ENCODE data around the gene CASK. TPM values are rescaled to one million over a fixed set of nuclear protein-coding genes. Genes with fewer than 3 reads are reported as not detected.

The CASK gene
- total RNA-seq, 1 experiment from 2014 or later: 33.5 TPM

- intact Hi-C loops (cut with micrococcal nuclease; ENCODE audit: unreplicated experiment): no loop called here
- H3K4me1 ChIP-seq (ENCODE audit: control insufficient read depth, insufficient read depth, low read length): no peaks in the 10 kb centered on the region
- ChIA-PET POLR2A (no interaction called here), CTCF (no interaction called here)
- ATAC-seq (no peak), DNase-seq (ENCODE audit: low read depth, low spot score) (no peak)
- no peaks in the 10 kb centered on the region for H3K36me3 ChIP-seq (ENCODE audit: control insufficient read depth, insufficient read depth, low read length)
- H3K4me3 ChIP-seq (ENCODE audit: low read depth in 2 of 2, low read length in 2 of 2): no peak overlapping the region
- no peaks in the 10 kb centered on the region for H3K9me3 ChIP-seq (ENCODE audit: control insufficient read depth, insufficient read depth, low read depth, low read length)
- H3K27me3 ChIP-seq (ENCODE audit: control insufficient read depth, insufficient read depth, low read length): no peaks in the 10 kb centered on the region
- in situ Hi-C loops (cut with HindIII; ENCODE audit: low pct_unique_long_range_greater_than_20kb, low sequenced_read_pairs): no loop called here
- BruUV-seq (replicated peaks): no TSS peak
- TF ChIP-seq REST (IDR thresholded peaks at IDR 0.05; ENCODE audit: insufficient read depth in 1 of 2, low read depth in 2 of 2, low read length in 1 of 2): no peak
- TF ChIP-seq CTCF (IDR thresholded peaks at IDR 0.05): no peak
- no peak for TF ChIP-seq POLR2AphosphoS5 (IDR thresholded peaks at IDR 0.05; ENCODE audit: low read depth, low read length)
- TF ChIP-seq SIN3A (IDR thresholded peaks at IDR 0.05; ENCODE audit: borderline replicate concordance, insufficient read depth, low read depth, low read length): no peak
- no peak for TF ChIP-seq TCF7L2 (IDR thresholded peaks at IDR 0.05; ENCODE audit: low read depth, low read length)
- H3K27ac ChIP-seq (ENCODE audit: low read length): no peak overlapping the region
Measured at GRCh38 chrX:41672643-41673042, 250.7 kb downstream of the CASK start.

GRCh38 chrX:41671082-41671481 lies 252.3 kb downstream of the CASK start:
- TF ChIP-seq SIN3A (IDR thresholded peaks at IDR 0.05; ENCODE audit: borderline replicate concordance, insufficient read depth, low read depth, low read length) (no peak), CTCF (IDR thresholded peaks at IDR 0.05) (no peak), TCF7L2 (IDR thresholded peaks at IDR 0.05; ENCODE audit: low read depth, low read length) (no peak), POLR2AphosphoS5 (IDR thresholded peaks at IDR 0.05; ENCODE audit: low read depth, low read length) (no peak), REST (IDR thresholded peaks at IDR 0.05; ENCODE audit: insufficient read depth in 1 of 2, low read depth in 2 of 2, low read length in 1 of 2) (no peak)
- ChIA-PET CTCF (no interaction called here), POLR2A (interaction anchor here (0.7 kb wide), 1 partner anchor 255 kb away, joined by 4 read pairs; no protein-coding TSS in a partner anchor)
- Histone ChIP-seq H3K36me3 (ENCODE audit: control insufficient read depth, insufficient read depth, low read length) (no peaks in the 10 kb centered on the region), H3K4me3 (ENCODE audit: low read depth in 2 of 2, low read length in 2 of 2) (no peak overlapping the region), H3K9me3 (ENCODE audit: control insufficient read depth, insufficient read depth, low read depth, low read length) (no peaks in the 10 kb centered on the region), H3K4me1 (ENCODE audit: control insufficient read depth, insufficient read depth, low read length) (no peaks in the 10 kb centered on the region), H3K27ac (ENCODE audit: low read length) (no peak overlapping the region), H3K27me3 (ENCODE audit: control insufficient read depth, insufficient read depth, low read length) (no peaks in the 10 kb centered on the region)
- no peak for ATAC-seq
- intact Hi-C loops (cut with micrococcal nuclease; ENCODE audit: unreplicated experiment) (no loop called here), in situ Hi-C loops (cut with HindIII; ENCODE audit: low pct_unique_long_range_greater_than_20kb, low sequenced_read_pairs) (no loop called here)
- no peak for DNase-seq (ENCODE audit: low read depth, low spot score)
- no TSS peak for BruUV-seq (replicated peaks)

Measured in Panc1 (cell line).